Measurements from ENCODE around the gene ZNF428.
"Not testable (repeated sequence)": the region's sequence is repeated elsewhere in the genome, so short reads cannot be mapped to it uniquely, and the experiment has no call there.

The ZNF428 gene

DNA sequence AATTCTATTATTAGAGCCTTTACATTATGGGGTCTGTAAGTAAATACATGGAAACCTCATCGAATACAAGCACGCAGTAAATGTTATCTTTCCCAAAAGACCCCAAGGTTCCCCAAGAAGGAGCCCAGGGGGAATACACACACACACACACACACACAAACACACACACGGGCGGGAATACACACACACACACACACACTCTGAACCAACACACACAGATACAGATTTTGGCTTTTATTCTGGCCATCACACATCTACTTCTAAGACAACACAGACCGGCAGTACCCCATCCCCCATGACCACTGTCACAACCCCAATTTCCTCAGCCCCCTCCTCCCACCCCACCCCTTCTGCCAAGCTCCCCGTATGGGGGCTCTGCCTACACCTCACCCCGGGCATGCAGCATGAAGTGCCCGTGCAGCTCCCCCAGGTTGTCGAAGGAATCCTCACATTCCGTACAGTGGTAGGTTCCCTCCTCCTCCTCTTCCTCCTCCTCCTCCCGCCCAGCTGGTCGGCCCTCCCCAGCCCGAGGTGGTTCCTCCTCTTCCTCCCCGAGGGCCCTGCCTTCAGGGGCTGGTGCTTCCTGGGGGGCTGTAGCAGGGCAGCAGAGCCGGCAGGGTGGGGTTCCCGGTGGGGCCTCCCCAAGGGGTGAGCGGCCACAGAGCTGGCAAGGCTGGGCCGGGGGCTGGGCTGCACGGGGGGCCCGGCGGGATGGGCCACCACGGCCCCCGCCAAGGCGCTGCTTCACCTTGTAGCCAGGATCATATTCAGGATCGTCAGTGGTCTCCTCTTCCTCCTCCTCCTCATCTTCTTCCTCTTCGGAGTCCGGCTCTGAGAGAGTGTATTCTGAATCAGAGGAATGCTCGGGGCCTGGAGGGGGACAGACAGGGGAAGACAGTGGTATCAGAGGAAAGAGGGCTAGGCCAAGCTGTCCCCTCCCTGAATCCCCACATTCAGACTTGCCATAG lies 11.9 kb downstream of the ZNF428 start:
- H3K4me1 ChIP-seq (ENCODE audit: control insufficient read depth in 1 of 2, insufficient read depth in 1 of 2, low read depth in 1 of 2, low read length in 1 of 2), result peaks cover 0 to 4% of the 10 kb centered on the region in 2 experiments
- H3K27me3 ChIP-seq, result no peaks in the 10 kb centered on the region
- TF ChIP-seq, protein P1, sequence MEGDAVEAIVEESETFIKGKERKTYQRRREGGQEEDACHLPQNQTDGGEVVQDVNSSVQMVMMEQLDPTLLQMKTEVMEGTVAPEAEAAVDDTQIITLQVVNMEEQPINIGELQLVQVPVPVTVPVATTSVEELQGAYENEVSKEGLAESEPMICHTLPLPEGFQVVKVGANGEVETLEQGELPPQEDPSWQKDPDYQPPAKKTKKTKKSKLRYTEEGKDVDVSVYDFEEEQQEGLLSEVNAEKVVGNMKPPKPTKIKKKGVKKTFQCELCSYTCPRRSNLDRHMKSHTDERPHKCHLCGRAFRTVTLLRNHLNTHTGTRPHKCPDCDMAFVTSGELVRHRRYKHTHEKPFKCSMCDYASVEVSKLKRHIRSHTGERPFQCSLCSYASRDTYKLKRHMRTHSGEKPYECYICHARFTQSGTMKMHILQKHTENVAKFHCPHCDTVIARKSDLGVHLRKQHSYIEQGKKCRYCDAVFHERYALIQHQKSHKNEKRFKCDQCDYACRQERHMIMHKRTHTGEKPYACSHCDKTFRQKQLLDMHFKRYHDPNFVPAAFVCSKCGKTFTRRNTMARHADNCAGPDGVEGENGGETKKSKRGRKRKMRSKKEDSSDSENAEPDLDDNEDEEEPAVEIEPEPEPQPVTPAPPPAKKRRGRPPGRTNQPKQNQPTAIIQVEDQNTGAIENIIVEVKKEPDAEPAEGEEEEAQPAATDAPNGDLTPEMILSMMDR (IDR thresholded peaks at IDR 0.05), result no peak
- H3K4me3 ChIP-seq (ENCODE audit: low read depth in 1 of 2, low read length in 1 of 2), result no peak overlapping the region
- no peak overlapping the region for H3K27ac ChIP-seq
- H3K36me3 ChIP-seq, result peaks cover 5% of the 10 kb centered on the region
- no peaks in the 10 kb centered on the region for H3K9me3 ChIP-seq

DNA sequence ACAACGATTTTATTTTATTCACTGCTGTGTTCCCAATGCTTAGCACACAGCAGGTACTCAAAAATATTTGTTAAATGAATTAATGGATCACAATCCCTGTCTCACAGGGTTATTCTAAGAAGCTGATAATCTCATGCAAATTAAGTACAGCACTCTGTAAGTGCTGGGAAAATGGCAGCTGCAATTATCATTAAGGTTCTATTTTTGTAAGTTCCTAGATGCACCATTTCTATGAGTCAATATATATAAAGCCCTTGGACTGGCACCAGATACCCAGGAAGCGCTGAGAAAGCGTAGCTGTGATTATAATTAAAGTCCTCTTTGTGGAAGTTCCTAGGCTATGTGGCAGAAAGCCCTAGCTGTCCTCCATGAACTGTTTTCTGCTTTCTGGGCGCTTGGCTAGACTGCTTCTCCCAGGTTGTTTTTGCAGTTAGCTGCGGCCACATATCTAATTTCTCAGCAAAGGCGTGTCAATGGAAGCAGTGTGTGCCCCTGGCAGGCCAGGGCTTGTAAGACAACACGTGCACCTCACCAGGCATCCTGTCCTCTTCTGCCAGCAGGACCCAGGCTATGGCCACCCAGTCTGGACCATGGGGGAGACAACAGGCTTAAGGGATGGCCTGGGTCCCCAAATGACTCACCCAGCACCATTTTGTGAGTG lies 12.7 kb downstream of the ZNF428 start:
- TF ChIP-seq, protein P1 (IDR thresholded peaks at IDR 0.05), result no peak
- Histone ChIP-seq H3K9me3 (no peaks in the 10 kb centered on the region), H3K4me1 (ENCODE audit: control insufficient read depth in 1 of 2, insufficient read depth in 1 of 2, low read depth in 1 of 2, low read length in 1 of 2) (peaks cover 0 to 4% of the 10 kb centered on the region in 2 experiments), H3K27me3 (no peaks in the 10 kb centered on the region), H3K27ac (no peak overlapping the region), H3K4me3 (ENCODE audit: low read depth in 1 of 2, low read length in 1 of 2) (no peak overlapping the region), H3K36me3 (peaks cover 12% of the 10 kb centered on the region)

- Histone ChIP-seq H3K4me3 (ENCODE audit: low read depth in 1 of 2, low read length in 1 of 2) (no peak overlapping the region), H3K9me3 (no peaks in the 10 kb centered on the region), H3K27ac (no peak overlapping the region), H3K36me3 (peaks cover 19% of the 10 kb centered on the region), H3K27me3 (no peaks in the 10 kb centered on the region), H3K4me1 (ENCODE audit: control insufficient read depth in 1 of 2, insufficient read depth in 1 of 2, low read depth in 1 of 2, low read length in 1 of 2) (peaks cover 0 to 4% of the 10 kb centered on the region in 2 experiments)
- TF ChIP-seq, protein P1 (IDR thresholded peaks at IDR 0.05), result no peak
Measured at GRCh38 chr19:43605875-43606568, 13.4 kb downstream of the ZNF428 start.

DNA sequence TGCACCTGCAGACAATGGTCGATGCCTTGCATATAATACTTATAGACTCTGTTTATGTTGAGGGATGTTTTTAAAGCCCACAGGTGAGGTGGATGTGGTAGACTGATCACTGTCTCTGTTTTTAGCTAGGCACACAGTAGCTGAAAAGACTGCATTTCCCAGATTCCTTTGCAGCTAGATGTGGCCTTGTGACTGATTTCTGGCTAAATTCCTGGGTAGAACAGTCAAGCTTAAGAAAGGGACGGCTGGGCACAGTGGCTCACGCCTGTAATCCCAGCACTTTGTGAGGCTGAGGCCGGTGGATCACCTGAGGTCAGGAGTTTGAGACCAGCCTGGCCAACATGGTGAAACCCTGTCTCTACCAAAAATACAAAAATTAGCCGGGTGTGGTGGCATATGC lies 19.1 kb downstream of the ZNF428 start:
- H3K4me3 ChIP-seq (ENCODE audit: low read depth in 1 of 2, low read length in 1 of 2); H3K27ac ChIP-seq; H3K9me3 ChIP-seq; H3K27me3 ChIP-seq: not testable (repeated sequence)
- Histone ChIP-seq H3K4me1 (ENCODE audit: control insufficient read depth in 1 of 2, insufficient read depth in 1 of 2, low read depth in 1 of 2, low read length in 1 of 2) (peaks cover 22 to 25% of the 10 kb centered on the region in 2 experiments), H3K36me3 (peaks cover 40% of the 10 kb centered on the region)

GRCh38 chr19:43599635-43600295 lies 19.7 kb downstream of the ZNF428 start:
- Histone ChIP-seq H3K36me3 (peaks cover 40% of the 10 kb centered on the region), H3K9me3 (no peaks in the 10 kb centered on the region), H3K27me3 (no peaks in the 10 kb centered on the region), H3K27ac (no peak overlapping the region), H3K4me1 (ENCODE audit: control insufficient read depth in 1 of 2, insufficient read depth in 1 of 2, low read depth in 1 of 2, low read length in 1 of 2) (peaks cover 27 to 30% of the 10 kb centered on the region in 2 experiments), H3K4me3 (ENCODE audit: low read depth in 1 of 2, low read length in 1 of 2) (no peak overlapping the region)
- TF ChIP-seq, protein P1 (IDR thresholded peaks at IDR 0.05), result no peak

All from neutrophil (primary cell).